Measurements from ENCODE around the gene NSUN4.

The NSUN4 gene

DNA sequence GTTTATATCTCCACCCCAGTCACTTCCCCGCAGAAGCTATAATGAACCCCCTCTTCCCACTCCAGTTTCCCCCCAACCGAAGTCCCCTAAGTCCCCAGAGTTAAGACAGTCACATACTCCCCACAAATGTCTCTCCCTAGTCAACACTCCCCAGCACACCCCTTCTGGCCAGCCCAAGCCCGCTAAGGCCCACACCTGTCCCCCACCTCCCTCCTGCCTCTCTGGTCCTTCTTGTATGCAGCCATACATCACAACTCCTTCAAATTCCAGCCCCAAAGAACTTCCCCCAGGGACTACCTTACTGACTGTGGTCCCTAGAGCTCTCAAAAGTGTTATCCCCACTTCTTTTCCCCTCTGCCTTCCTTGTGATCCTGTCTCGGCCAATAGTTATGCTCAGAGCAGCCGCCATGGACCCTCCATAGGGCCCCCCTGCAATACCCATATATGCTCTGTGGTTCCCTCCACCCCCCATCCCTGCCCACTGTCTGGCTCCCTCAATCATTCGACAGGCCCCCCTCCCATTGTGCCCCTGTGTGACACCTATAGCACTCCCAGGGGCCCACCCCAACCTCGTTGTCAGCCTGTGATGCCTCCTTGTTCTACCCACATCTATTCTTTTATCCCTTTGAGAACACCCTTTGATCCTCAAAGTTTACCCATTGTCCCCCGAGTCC, 2.2 kb downstream of the NSUN4 start:
- TF ChIP-seq FOXP2 (optimal IDR thresholded peaks at IDR 0.05; ENCODE audit: borderline replicate concordance, extremely low read depth, extremely low read length, insufficient read depth), result no peak
- no peak for TF ChIP-seq SIN3A (IDR thresholded peaks at IDR 0.05; ENCODE audit: borderline replicate concordance, insufficient read depth, low read length)
- no peak for TF ChIP-seq POLR2AphosphoS5 (IDR thresholded peaks at IDR 0.05; ENCODE audit: low read depth, low read length)

DNA sequence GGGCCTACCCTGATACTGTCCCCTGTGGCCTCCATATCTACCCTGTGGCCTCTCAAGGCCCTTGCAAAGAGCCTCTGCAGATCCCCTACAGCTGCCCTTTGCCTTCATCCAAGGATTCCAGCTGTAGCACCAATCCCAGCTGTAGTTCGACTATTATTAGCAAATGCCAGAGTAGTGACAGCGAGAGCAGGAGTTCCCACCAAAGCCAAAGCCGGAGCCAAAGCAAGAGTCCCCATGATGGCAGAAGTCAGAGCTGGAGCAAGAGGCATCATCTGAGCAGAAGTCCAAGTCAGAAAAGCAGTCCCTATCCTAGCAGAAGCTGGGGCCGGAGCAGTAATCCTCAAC, 2.7 kb downstream of the NSUN4 start:
- TF ChIP-seq SIN3A (IDR thresholded peaks at IDR 0.05; ENCODE audit: borderline replicate concordance, insufficient read depth, low read length), result no peak
- TF ChIP-seq, protein P1, sequence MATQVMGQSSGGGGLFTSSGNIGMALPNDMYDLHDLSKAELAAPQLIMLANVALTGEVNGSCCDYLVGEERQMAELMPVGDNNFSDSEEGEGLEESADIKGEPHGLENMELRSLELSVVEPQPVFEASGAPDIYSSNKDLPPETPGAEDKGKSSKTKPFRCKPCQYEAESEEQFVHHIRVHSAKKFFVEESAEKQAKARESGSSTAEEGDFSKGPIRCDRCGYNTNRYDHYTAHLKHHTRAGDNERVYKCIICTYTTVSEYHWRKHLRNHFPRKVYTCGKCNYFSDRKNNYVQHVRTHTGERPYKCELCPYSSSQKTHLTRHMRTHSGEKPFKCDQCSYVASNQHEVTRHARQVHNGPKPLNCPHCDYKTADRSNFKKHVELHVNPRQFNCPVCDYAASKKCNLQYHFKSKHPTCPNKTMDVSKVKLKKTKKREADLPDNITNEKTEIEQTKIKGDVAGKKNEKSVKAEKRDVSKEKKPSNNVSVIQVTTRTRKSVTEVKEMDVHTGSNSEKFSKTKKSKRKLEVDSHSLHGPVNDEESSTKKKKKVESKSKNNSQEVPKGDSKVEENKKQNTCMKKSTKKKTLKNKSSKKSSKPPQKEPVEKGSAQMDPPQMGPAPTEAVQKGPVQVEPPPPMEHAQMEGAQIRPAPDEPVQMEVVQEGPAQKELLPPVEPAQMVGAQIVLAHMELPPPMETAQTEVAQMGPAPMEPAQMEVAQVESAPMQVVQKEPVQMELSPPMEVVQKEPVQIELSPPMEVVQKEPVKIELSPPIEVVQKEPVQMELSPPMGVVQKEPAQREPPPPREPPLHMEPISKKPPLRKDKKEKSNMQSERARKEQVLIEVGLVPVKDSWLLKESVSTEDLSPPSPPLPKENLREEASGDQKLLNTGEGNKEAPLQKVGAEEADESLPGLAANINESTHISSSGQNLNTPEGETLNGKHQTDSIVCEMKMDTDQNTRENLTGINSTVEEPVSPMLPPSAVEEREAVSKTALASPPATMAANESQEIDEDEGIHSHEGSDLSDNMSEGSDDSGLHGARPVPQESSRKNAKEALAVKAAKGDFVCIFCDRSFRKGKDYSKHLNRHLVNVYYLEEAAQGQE (IDR thresholded peaks at IDR 0.05; ENCODE audit: insufficient read depth in 1 of 2, low read depth in 2 of 2, low read length in 2 of 2), result no peak
- TF ChIP-seq TAF1 (IDR thresholded peaks at IDR 0.05; ENCODE audit: borderline replicate concordance, insufficient read depth, low read length), result no peak
- no peak for TF ChIP-seq POLR2AphosphoS5 (IDR thresholded peaks at IDR 0.05; ENCODE audit: low read depth, low read length)
- no peak for TF ChIP-seq FOXP2 (optimal IDR thresholded peaks at IDR 0.05; ENCODE audit: borderline replicate concordance, extremely low read depth, extremely low read length, insufficient read depth)

DNA sequence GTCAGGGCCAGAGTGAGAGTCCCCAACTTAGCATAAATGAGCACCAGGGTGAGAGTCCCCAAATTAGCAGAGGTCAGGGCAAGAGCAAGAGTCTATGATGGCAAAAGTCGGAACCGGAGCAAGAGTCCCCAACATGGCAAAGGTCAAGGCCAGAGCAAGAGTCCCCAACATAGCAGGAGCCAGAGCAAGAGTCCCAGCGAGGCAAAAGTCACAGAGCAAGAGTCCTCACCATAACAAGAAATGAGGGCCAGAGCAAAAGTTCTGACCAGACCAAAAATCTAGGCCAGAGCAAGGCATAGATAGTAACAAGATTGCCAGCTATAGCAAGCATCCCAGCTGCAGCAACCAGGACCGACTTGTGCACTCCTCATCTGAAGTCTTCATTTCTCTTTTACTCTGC, 3.1 kb downstream of the NSUN4 start:
- TF ChIP-seq POLR2AphosphoS5 (IDR thresholded peaks at IDR 0.05; ENCODE audit: low read depth, low read length) (no peak), TAF1 (IDR thresholded peaks at IDR 0.05; ENCODE audit: borderline replicate concordance, insufficient read depth, low read length) (no peak), SIN3A (IDR thresholded peaks at IDR 0.05; ENCODE audit: borderline replicate concordance, insufficient read depth, low read length) (no peak), FOXP2 (optimal IDR thresholded peaks at IDR 0.05; ENCODE audit: borderline replicate concordance, extremely low read depth, extremely low read length, insufficient read depth) (no peak)
- TF ChIP-seq, protein P1 (IDR thresholded peaks at IDR 0.05; ENCODE audit: insufficient read depth in 1 of 2, low read depth in 2 of 2, low read length in 2 of 2), result no peak

DNA sequence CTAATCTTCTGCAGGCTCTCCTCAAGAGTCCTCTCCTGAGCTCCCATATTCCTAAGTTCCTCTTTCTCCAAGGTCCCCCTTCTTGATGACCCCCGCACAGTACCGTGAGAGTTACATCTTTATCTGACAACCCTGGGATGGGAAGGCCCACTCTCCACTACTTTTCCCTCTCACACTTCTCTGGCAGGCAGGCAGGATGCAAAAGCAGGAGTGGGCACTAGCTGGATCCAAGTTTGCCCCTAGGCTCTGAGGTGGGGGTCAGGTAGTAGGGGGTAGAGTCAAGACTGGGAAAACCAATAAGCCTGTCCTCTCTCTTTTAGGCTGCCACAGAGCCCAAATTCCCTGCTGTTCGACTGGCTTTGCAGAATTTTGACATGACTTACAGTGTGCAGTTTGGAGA, 3.9 kb downstream of the NSUN4 start:
- TF ChIP-seq, protein P1 (IDR thresholded peaks at IDR 0.05; ENCODE audit: insufficient read depth in 1 of 2, low read depth in 2 of 2, low read length in 2 of 2), result no peak
- no peak for TF ChIP-seq FOXP2 (optimal IDR thresholded peaks at IDR 0.05; ENCODE audit: borderline replicate concordance, extremely low read depth, extremely low read length, insufficient read depth)
- TF ChIP-seq TAF1 (IDR thresholded peaks at IDR 0.05; ENCODE audit: borderline replicate concordance, insufficient read depth, low read length), result no peak
- no peak for TF ChIP-seq SIN3A (IDR thresholded peaks at IDR 0.05; ENCODE audit: borderline replicate concordance, insufficient read depth, low read length)
- TF ChIP-seq POLR2AphosphoS5 (IDR thresholded peaks at IDR 0.05; ENCODE audit: low read depth, low read length), result no peak

DNA sequence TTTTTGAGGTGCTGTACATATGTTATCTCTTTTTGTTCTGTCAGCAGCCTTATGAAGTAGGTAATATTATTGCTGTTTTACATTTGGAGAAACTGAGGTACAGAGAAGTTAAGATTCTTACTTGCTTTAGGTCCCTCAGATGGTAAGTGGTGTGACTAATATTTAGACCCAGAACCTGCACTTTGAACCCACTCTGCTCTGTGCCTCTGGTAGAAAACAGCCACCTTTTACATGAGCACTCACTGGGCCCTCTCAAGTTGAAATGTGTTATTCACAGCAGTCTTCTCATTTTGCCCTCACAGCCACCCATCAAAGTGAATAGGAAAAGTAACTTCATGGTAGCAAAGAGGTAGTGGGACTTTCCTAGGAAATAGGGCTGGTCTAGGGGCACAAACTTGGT, 4.7 kb downstream of the NSUN4 start:
- no peak for TF ChIP-seq POLR2AphosphoS5 (IDR thresholded peaks at IDR 0.05; ENCODE audit: low read depth, low read length)
- no peak for TF ChIP-seq TAF1 (IDR thresholded peaks at IDR 0.05; ENCODE audit: borderline replicate concordance, insufficient read depth, low read length)
- no peak for TF ChIP-seq SIN3A (IDR thresholded peaks at IDR 0.05; ENCODE audit: borderline replicate concordance, insufficient read depth, low read length)
- TF ChIP-seq FOXP2 (optimal IDR thresholded peaks at IDR 0.05; ENCODE audit: borderline replicate concordance, extremely low read depth, extremely low read length, insufficient read depth), result no peak
- TF ChIP-seq, protein P1 (IDR thresholded peaks at IDR 0.05; ENCODE audit: insufficient read depth in 1 of 2, low read depth in 2 of 2, low read length in 2 of 2), result no peak
